Measurements from ENCODE around the gene JHY.
"Not testable (repeated sequence)": the region's sequence is repeated elsewhere in the genome, so short reads cannot be mapped to it uniquely, and the experiment has no call there.

The JHY gene

GRCh38 chr11:122882189-122882856, at the start of gene JHY:
JHY (plus strand) TSS chr11:122882759; CDS start chr11:122885850, 3,091 bp downstream.
- DNase-seq = peak; percentile 35

DNA sequence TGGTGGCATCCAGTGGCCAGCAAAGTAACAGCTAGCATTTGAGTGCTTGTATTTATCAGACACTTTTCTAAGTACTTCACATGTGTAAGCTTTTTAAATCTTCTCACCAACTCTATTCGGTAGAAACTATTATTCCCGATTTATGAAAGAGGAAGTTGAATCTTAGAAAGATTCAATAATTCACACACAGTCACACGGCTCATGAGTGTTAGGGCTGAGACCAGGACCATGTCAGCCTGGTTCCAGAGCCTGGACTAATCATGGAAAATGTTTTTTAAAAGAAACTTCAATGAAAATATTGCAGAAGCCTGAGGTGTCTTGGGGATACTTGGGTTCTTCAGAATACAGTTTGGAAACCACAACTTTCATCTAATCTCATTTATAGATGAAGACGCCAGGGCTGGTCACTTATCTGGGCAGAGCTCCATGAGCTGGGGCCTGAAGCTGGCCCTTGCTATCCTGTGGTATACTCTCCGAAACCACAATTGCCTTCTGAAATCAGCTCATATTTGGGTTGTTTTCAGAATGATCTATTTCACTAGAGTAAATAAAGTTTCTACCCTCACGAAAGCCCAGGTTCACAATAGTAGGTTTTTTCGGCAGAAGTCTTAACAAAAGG, 48.6 kb upstream of the JHY start:
- no peak for DNase-seq

DNA sequence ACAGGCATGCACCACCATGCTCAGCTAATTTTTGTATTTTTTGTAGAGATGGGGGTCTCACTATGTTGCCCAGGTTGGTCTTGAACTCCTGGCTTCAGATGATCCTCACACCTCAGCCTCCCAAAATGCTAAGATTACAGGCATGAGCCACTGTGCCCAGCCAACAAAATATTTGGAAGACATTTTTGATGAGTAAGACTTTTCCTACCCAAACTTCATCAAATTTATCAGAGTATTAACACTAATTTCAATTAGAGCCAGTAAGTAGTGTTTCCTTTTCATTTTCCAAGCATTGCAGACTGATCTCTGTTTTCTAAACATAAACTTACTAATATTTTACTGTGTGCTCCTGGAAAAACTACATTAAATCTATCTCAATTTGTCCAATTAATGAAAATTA, 45.6 kb upstream of the JHY start:
- DNase-seq = no peak

DNA sequence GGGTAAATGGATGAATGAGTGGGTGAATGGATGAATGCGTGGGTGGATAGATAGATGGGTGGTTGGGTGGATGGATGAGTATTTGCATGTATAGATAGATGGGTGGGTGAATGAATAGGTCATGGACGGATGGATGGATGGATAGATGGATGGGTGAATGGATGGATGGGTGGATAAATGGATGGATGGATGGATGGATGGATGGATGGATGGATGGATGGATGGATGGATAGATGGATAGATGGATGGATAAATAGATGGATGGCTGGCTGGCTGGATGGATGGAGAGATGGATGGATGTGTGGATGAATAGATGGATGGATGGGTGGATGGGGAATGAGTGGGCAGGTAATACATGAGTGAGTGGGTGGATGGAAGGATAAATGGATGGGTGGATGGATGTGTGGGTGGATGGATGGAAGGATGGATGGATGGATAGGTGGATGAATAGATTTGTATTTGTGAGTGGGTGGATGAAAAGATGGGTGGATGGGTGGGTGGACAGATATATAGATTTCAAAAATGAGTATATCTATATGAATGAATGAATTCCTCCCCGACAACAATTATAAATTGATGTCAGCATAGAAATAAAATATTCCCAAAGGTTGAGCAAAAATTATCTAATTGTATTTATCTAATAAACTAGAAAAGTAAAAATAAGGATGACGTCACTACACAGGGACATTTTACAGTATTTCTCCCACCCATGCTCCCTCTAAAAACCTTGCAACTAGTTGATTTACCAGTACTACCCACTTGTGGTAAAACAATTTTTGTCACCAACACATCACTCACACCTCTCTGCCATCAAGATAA, 44.8 kb upstream of the JHY start:
- DNase-seq = no peak

DNA sequence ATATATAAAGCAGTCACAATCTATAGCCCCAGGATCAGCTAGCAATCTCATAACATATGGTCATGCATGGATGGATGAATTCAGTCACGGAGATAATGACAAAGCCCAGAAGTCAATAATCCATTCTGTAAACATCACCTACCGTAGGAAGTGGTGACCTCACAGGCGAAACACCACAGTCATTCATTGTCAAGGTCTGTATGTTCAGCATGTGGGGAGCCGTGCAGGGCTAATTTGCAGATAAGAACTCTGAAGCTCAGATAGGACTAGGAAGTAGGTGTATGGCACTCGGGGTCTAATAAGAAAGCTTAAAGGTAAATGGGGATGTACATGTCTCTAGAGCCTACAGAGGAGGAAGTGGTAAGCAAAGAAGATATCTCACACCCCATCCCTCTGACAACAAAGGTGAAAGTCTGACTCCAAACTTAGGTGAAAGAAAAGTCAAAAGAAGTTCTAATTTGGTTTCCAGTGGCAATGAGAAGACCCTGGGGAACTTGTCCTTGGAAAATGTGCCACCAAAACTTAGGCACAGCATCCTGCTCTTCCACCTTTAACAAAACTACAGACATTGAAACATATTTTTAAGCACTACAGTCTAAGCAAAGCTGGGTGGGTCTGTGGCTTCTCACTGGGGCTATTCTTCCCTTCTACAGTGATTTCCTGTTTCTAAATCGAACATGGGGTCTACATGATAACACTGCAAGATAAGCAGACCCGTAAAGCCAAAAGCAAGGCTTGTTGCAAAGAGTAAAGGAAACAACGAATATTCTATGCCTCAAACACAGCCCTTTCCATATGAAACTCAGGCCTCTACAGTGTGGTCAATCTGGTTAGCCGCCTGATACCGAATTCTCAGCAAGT, 39.0 kb upstream of the JHY start:
- no peak for DNase-seq

DNA sequence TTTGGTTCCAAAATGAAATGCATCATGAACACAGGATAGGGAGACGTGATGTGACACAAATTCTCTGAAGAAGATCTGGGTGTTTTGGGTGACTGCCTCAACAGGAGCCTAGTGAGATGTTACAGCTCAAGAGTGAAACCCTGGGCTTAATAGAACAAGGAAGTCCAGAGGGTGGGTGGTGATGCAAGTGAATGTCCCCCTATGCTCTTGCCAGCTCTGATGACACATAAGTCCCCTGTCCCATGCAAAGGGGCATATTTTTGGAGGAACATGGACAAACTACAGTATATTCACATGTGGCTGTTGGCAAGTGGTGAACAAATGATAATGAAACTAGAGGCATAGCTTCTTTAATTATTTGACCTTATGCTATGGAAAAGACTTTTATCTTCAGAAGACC, 35.1 kb upstream of the JHY start:
- DNase-seq = no peak

DNA sequence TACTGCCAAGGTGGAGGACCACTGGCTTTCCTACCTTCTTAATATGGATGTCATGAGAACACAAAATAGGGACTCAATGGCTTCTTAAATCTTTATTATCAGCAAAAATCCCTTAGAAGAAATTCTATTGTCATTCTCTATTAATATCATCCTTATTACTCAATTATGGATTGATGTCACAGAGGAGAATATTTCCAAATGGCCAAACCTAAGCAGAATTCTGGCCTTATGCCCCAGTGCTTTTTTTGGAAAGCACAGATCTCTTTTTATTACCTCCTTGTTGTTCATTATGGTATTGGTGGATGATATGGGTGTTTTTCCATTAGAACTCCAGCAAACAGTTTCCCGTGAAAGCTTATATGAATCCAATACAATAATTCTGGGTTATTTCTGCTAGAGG, 34.4 kb upstream of the JHY start:
- no peak for DNase-seq

DNA sequence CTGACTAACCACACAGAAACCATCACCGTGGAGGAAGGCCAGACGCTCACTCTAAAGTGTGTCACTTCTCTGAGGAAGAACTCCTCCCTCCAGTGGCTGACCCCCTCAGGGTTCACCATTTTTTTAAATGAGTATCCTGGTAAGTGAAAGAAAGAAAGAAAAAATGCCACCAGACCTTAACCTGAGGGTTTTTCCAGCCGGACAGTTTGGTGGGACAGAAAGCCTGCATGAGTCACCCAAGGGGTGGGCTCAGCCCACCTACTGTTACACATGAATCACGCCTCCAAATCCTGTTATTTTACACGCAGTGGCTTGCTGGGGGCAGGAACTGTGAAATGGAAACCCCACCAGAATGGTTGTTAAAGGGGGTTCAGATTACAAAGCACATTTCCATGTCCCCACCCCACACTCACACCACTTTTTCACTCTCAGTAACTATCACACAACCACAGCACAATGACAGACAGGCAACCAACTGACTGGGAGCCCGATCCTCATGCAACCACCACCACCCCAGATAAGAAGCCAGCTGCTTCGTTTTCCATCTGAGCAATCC, 32.4 kb upstream of the JHY start:
- peak; percentile 66 for DNase-seq

- no peak for DNase-seq
These were observed 31.1 kb upstream of the JHY start for GRCh38 chr11:122851366-122851966.

GRCh38 chr11:122852074-122852795, 30.3 kb upstream of the JHY start:
- peak; percentile 45 for DNase-seq

DNA sequence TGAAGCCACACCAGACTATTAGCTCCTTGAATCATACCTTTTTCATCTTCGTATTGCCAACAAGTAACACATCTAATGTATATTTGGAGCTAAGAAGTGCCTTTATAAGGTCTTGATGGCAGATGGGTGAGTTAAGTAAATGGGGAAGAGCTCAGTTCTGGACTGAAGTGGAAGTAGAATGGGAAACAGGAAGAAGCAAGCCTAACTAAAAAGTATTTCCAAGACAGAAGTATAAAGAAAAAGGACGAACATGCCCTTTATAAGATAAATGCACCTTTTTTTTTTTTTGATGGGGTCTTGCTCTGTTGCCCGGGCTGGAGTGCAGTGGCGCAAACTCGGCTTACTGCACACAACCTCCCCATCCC, 29.8 kb upstream of the JHY start:
- no peak for DNase-seq

GRCh38 chr11:122853261-122853660, 29.3 kb upstream of the JHY start:
- DNase-seq = no peak

GRCh38 chr11:122853971-122854446, 28.6 kb upstream of the JHY start:
- DNase-seq = peak; percentile 80

DNA sequence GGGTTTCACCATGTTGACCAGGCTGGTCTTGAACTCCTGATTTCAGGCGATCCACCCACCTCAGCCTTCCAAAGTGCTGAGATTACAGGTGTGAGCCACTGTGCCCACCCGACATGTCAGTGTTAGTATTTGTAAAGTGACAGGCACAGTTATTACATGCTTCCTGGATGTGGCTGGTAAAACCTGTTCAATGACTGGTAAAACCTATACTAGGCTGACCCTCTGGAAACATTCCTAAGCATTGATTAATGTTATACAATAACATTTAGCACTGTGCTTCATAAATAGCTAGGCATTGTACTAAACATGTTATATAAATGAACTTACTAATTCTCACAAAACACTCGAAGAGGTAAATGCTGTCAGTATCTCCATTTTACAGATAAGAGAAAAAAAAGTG, 20.9 kb upstream of the JHY start:
- no peak for DNase-seq

DNA sequence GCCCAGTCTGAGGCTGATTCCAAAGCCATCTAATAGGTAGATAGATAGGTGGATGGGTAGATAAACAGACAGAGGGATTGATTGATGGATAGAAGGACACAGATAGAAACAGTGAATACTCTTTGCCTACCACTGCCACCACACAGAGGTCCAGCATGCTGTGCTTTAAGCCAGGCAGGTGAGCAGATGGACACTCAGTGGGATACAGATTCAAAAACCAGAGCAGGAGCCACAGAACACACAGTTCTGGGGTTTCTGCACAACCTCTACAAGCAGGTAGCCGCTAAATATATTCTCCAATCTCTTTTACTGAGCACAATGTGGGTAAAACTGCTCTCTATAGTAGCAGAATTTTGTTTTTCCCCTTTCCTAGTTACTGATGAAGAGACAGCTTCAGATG, 20.5 kb upstream of the JHY start:
- DNase-seq = no peak

DNA sequence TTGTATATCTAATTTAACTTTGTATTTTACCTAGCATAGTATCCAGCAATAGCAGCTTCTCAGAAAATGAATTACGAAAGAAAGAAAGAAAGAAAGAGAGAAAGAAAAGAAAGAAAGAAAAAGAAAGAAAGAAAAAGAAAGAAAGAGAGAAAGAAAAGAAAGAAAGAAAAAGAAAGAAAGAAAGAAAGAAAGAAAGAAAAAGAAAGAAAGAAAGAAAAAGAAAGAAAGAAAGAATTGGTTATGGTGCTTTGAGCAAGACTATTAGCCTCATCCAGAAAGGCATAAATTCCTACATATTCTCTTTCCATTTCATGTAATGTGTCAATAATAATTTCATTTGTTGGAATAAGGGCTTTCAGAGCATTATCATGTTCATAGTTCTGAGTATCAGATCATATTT, 19.4 kb upstream of the JHY start:
- DNase-seq = not testable (repeated sequence)

DNA sequence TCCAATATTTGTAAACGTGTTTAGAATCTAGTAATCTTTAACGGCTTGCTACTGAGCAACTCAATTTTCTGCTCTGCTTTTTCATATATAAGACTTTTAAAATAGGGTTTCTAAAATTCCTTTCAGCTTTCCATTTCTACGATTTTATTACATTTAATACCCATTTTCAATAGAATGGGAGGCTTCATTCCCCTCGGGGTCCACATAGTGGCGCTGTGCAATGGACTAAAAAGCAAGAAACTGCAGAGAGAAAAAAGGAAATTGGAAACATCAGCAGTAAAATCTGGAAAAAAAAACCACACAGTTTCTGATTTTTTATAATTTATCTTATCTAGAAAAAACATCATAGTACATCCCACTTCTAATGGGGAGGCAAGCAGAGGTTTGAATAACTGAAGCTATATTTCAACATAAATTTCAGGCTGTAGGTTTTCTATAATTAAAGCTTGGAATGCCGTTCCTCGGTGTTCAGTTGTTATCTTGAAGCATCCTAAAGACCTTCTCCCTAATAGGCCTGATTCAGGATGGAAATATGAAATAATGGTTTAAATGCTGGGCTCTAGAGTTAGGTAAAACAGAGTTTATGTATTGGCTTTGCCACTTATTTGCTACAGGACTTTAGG, 18.7 kb upstream of the JHY start:
- DNase-seq = peak; percentile 48

GRCh38 chr11:122864386-122865115, 18.0 kb upstream of the JHY start:
- no peak for DNase-seq

- DNase-seq = no peak
These were observed 12.9 kb upstream of the JHY start for GRCh38 chr11:122869622-122870021.

- no peak for DNase-seq
These were observed 11.3 kb upstream of the JHY start for GRCh38 chr11:122871302-122871701.
